Gastroesophageal sphincter (tissue), 4 donors: ENCODE measurements around the gene MPRIP. TPM values are rescaled to one million over a fixed set of nuclear protein-coding genes. Genes with fewer than 3 reads are reported as not detected.

ENCODE experiments used
- ATAC-seq: fragments of 150-250 bp; one replicate; pipeline ENCODE4 v1.9.1; 2016; ENCODE audit warnings: mild to moderate bottlenecking, moderate library complexity
- H3K27ac ChIP-seq, 4 donors: fragments of 200-600 bp; sonication (generic) in 3 of 4; 1 replicate in 3 of 4; 2 replicates in 1 of 4; pipeline ENCODE4 v1.5.1; 2016 to 2019
- H3K27me3 ChIP-seq: fragments of 200-600 bp; sonication (generic); one replicate; pipeline ENCODE4 v1.5.1; 2019
- H3K36me3 ChIP-seq, 2 donors: fragments of 200-600 bp; sonication (generic); one replicate each; pipeline ENCODE4 v1.5.1; 2019; ENCODE audit warnings: control low read depth in 1 of 2
- H3K4me1 ChIP-seq, 3 donors: fragments of 200-600 bp; sonication (generic); 1 replicate in 2 of 3; 2 replicates in 1 of 3; pipeline ENCODE4 v1.5.1; 2016 to 2019; ENCODE audit warnings: control low read depth in 2 of 3
- H3K4me3 ChIP-seq, 2 donors: fragments of 200-600 bp; sonication (generic); one replicate each; pipeline ENCODE4 v1.5.1; 2019; ENCODE audit warnings: mild to moderate bottlenecking in 1 of 2, moderate library complexity in 1 of 2
- H3K9me3 ChIP-seq, 3 donors: fragments of 200-600 bp; sonication (generic); one replicate each; pipeline ENCODE4 v1.5.1; 2017 to 2019; ENCODE audit warnings: control low read depth in 2 of 3
- EP300 ChIP-seq: sonication (generic); formaldehyde crosslinking; IDR thresholded peaks from one replicate; pipeline ENCODE4 v1.6.1; 2017; ENCODE audit warnings: antibody characterized with exemption, mild to moderate bottlenecking
- POLR2A ChIP-seq, 2 donors: fragments of 450-650 bp; IDR thresholded peaks; one replicate each; pipeline ENCODE4 v1.6.1; 2017; ENCODE audit warnings: antibody characterized with exemption in 2 of 2, mild to moderate bottlenecking in 2 of 2, moderate library complexity in 1 of 2
- POLR2AphosphoS5 ChIP-seq: sonication (generic); formaldehyde crosslinking; IDR thresholded peaks from one replicate; pipeline ENCODE4 v1.6.1; 2017; ENCODE audit warnings: antibody characterized with exemption
- WGBS, 2 donors: methylation state at CpG; one replicate each; pipeline ENCODE4 v1.1.5; 2018; ENCODE audit warnings: low coverage in 1 of 2; 5-methylcytosine and 5-hydroxymethylcytosine counted together
- total RNA-seq, 4 donors: library from RNA; depleted of rRNA; stranded (reverse); fragments of >200 nt; gene quantifications; one replicate each; pipeline ENCODE4 v1.1.0, GENCODE V29; 2016
- TF ChIP-seq, protein P1 (sequence below), 4 experiments: fragments of 200-600 bp in 2 of 4; fragments of 450-650 bp in 2 of 4; sonication (generic) in 1 of 4; IDR thresholded peaks; one replicate each; pipeline ENCODE4 v1.5.1; 2017 to 2019; ENCODE audit warnings: antibody characterized with exemption in 4 of 4, mild to moderate bottlenecking in 2 of 4, moderate library complexity in 2 of 4

Gene MPRIP
- total RNA-seq, 4 donors from 2014 or later, result 113 to 233 (median 155) TPM

DNA sequence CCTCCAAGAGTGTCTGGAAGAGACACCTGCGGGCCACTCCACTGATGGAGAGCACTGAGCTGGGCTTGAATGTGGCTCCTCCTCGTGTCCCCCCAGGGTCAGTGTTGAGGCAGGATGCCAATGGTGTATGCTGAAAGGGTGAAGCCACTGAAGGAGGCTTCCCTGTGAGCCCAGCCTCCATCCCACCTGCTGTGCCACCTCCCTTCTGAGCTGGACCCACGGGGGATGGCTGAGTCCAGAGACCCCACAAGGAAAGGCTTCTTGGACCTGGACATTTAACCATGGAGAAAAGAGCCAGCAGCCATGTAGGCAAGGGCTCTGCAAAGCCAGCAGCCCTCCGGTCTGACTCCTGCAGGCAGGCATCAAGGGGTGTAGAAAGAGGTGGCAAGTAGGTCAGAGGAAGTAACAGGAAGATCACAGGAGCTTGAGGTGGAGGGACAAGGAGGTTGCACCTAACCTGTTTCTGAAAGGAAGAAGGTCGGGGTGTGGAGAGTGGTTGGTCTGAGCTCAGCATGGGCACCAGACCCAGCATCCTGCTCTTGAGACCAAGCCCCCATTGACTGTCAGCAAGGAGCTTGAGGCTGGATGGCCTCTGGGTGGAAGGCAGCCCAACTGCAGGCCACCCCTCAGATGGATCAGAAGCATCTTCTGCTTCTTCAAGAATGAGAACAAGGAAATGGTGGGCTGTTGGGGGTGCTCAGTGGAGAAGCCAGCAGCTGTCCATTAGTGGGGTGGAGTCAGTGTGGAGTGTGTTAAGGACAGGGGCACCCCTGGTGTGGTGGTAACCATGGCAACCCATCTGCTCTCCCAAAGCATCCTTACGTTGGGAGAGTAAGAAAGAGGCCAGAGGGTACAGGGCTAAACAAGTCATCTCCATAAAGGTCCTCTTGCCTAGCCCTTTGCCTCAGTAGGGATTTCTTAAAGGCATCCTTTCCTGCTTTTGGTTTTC lies 83.2 kb downstream of the MPRIP start:
- Histone ChIP-seq H3K27ac (peak overlapping the region in 1 of 4 donors; percentile 3), H3K4me3 (no peak overlapping the region), H3K36me3 (peaks cover 0 to 40% of the 10 kb centered on the region in 2 donors), H3K4me1 (peaks cover 0 to 93% (median 13%) of the 10 kb centered on the region in 3 donors), H3K9me3 (no peaks in the 10 kb centered on the region), H3K27me3 (no peaks in the 10 kb centered on the region)
- no peak for TF ChIP-seq EP300
- TF ChIP-seq, protein P1, sequence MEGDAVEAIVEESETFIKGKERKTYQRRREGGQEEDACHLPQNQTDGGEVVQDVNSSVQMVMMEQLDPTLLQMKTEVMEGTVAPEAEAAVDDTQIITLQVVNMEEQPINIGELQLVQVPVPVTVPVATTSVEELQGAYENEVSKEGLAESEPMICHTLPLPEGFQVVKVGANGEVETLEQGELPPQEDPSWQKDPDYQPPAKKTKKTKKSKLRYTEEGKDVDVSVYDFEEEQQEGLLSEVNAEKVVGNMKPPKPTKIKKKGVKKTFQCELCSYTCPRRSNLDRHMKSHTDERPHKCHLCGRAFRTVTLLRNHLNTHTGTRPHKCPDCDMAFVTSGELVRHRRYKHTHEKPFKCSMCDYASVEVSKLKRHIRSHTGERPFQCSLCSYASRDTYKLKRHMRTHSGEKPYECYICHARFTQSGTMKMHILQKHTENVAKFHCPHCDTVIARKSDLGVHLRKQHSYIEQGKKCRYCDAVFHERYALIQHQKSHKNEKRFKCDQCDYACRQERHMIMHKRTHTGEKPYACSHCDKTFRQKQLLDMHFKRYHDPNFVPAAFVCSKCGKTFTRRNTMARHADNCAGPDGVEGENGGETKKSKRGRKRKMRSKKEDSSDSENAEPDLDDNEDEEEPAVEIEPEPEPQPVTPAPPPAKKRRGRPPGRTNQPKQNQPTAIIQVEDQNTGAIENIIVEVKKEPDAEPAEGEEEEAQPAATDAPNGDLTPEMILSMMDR (IDR thresholded peaks at IDR 0.05), result no peak
- TF ChIP-seq POLR2A (IDR thresholded peaks at IDR 0.05), result no peak
- TF ChIP-seq POLR2AphosphoS5, result no peak
- ATAC-seq, result no peak
- 22 to 66% methylated on average over 1 to 3 of the region's 6 CpGs for WGBS, 2 donors

DNA sequence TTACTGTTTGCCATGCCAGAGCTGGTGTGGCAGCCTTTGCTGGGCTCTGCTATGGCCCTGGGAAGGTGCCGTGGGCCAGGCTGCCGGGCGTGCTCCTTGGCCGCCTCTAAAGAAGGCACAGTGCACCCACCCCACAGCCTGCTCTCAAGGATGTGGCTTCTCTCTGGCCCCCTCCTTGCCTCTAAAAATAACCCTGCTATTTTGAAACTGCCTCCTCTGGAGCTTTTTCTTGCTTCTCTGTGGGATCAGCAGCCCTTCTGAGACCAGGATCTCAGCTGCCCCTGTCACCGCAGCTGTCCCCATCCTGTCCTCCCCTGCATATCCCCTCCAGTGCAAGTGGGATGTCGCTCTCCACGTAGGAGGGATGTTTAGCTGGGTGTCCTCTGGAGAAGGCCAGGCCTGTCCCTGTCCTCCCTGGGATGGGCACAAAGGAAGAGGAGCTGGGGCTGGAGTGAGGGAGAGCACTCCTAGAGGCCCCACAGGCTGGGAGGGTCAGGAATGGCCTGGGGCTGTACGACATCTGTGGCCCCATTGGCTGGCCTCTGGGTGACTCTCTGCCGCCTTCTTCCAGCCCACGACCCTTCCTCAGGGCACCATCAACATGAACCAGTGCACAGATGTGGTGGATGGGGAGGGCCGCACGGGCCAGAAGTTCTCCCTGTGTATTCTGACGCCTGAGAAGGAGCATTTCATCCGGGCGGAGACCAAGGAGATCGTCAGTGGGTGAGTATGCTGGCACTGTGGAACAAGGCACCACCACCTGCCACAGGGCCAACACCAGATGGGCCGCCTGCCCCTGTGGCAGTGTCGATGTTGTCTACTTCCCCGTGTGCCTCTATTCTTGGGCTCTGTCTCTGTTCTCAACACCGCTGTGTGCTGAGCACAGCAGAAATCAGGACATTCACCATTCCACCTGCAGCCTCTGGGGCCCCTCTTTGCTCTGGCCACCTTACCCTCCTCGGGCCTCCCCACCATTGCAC lies 84.2 kb downstream of the MPRIP start:
- Histone ChIP-seq H3K4me1 (peaks cover 0 to 91% (median 3%) of the 10 kb centered on the region in 3 donors), H3K27ac (peak overlapping the region in 3 of 4 donors; percentile 3 to 14 (median 6)), H3K27me3 (no peaks in the 10 kb centered on the region), H3K4me3 (no peak overlapping the region), H3K36me3 (peaks cover 0 to 50% of the 10 kb centered on the region in 2 donors), H3K9me3 (no peaks in the 10 kb centered on the region)
- no peak for ATAC-seq
- TF ChIP-seq POLR2AphosphoS5 (no peak), EP300 (no peak), POLR2A (IDR thresholded peaks at IDR 0.05) (no peak)
- TF ChIP-seq, protein P1 (IDR thresholded peaks at IDR 0.05), result no peak
- WGBS, 2 donors, result 38 to 73% methylated on average over 4 to 12 of the region's 21 CpGs

DNA sequence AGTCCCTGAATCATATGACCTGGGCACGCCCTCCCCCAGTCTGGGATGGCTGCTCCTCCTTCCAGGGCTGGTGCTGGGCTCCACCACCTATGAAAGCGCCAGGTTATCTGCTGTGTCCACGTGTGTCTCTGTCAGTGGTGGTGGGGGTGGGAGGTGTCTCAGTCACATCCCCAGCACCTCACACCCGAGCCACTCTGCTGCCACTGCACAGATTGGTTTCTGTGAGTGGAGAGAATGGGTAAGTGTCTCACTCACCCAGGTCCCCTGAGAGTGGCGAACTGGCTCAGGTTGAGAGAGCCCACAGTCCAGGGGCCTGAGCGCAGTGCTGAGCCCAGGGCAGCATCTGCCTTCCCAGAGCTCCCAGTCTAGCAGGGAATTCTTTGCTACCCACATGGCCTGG lies 84.9 kb downstream of the MPRIP start:
- peaks cover 0 to 86% (median 3%) of the 10 kb centered on the region in 3 donors for H3K4me1 ChIP-seq
- H3K4me3 ChIP-seq, result no peak overlapping the region
- no peak overlapping the region for H3K27ac ChIP-seq
- peaks cover 0 to 58% of the 10 kb centered on the region in 2 donors for H3K36me3 ChIP-seq
- TF ChIP-seq, protein P1 (IDR thresholded peaks at IDR 0.05), result no peak
- no peak for TF ChIP-seq POLR2A (IDR thresholded peaks at IDR 0.05)
- no peak for TF ChIP-seq POLR2AphosphoS5
- TF ChIP-seq EP300, result no peak
- no peak for ATAC-seq
- 100% methylated on average over 1 of the region's 6 CpGs; no CpG with 5 or more reads in 1 of the 2 donors for WGBS, 2 donors
- no peaks in the 10 kb centered on the region for H3K27me3 ChIP-seq
- H3K9me3 ChIP-seq, result no peaks in the 10 kb centered on the region

DNA sequence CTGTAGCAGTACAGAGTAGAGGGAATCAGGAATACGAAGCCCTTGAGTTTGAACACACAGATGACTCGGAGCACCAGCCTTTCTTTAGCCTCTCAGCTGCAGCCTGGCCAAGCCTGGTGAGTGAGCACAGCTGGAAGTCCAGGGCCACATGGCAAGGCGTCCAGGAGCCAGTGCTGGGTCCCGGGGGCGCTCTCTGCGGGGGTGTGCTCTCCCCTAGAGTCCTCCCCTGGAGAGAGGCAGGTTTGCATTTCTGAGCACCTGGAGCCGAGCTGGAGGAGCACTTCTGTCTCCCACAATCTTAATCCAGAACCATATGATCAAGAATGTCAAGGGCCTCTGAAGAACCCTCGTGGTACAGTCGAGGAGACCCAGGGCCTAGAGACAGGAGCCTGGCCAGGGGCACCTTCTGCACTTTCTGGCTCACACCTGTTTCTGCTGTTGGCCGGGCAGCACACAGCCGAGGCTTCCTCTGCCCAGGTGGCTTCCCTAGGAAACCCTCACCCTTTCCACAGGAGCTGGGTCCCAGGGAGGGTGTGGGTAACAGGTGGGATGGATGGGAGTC lies 85.6 kb downstream of the MPRIP start:
- no peak overlapping the region for H3K4me3 ChIP-seq

More for the DNA sequence above, 85.6 kb downstream of the MPRIP start:
- no peak for ATAC-seq
- H3K9me3 ChIP-seq, result no peaks in the 10 kb centered on the region
- H3K27me3 ChIP-seq, result no peaks in the 10 kb centered on the region
- H3K4me1 ChIP-seq, result peaks cover 0 to 87% (median 3%) of the 10 kb centered on the region in 3 donors
- peaks cover 0 to 64% of the 10 kb centered on the region in 2 donors for H3K36me3 ChIP-seq
- TF ChIP-seq POLR2A (IDR thresholded peaks at IDR 0.05) (no peak), EP300 (no peak), POLR2AphosphoS5 (no peak)
- TF ChIP-seq, protein P1 (IDR thresholded peaks at IDR 0.05), result no peak
- WGBS, 2 donors, result 62 to 65% methylated on average over 5 to 6 of the region's 11 CpGs
- no peak overlapping the region for H3K27ac ChIP-seq
